Measurements from ENCODE around the gene CHCHD6. TPM values are rescaled to one million over a fixed set of nuclear protein-coding genes. Genes with fewer than 3 reads are reported as not detected.

The CHCHD6 gene
- total RNA-seq, 2 experiments from 2014 or later = 8.7 to 9.3 TPM

DNA sequence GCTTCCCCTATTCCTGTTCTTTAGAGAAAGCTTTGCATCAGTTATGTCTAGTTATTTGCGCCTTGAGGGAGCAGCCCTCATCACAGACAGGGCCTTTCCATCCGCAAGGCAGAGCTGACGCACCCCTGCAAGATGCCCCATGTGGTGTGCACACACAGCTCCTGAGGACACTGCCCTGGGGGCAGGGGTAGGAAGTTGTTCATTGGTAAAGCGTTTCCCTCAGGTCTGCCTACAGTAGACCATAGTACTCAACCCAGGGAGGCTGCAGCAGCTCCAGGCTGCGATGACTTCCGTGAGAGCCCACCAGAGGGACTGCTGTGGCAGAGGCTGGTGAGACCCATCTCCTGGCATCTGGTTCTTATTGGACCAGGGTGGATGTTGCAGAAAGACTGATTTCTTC is 223.8 kb downstream of the CHCHD6 start:
- CTCF ChIA-PET = no interaction called here
- H3K4me3 Mint-ChIP-seq = no peak overlapping the region

DNA sequence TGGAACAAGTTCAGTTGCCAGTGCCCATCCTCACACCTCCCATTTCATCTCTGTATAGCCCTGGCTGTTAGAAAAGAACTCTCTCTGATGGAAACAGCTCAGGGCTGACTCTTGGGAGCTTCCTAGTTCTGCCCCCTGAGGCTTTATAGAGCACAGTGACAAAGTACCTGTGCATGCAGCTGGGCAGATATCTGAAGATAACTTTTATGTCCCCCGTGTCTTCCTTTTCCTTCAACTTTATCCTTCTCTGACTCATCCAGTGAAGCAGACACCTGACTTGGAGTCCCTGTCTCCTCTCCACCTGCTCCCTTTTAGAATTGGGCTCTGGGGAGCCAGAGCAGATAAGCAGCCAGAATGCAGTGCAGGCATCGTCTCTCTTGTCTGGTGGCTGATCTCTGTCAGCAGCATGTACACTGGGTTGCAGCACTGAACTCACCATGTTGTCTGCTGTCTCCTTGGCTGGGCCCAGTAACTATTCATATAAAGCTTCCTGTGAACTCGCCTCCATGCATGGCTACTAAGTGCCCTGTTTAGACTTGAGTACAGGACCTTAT is 225.0 kb downstream of the CHCHD6 start:
- no peak for DNase-seq
- Mint-ChIP-seq H3K4me1 (ENCODE audit: low read depth) (no peaks in the 10 kb centered on the region), H3K4me3 (no peak overlapping the region), H3K9me3 (no peaks in the 10 kb centered on the region), H3K36me3 (ENCODE audit: low read depth) (no peaks in the 10 kb centered on the region), H3K27ac (no peak overlapping the region), H3K27me3 (no peaks in the 10 kb centered on the region)
- H3K9me3 ChIP-seq (ENCODE audit: control insufficient read depth in 1 of 2, insufficient read depth in 1 of 2, low read length in 2 of 2) = peaks cover 0 to 4% of the 10 kb centered on the region in 2 experiments
- POLR2A ChIA-PET = no interaction called here
- CTCF ChIA-PET = no interaction called here
- no peak for ATAC-seq (ENCODE audit: poor library complexity)
- no peaks in the 10 kb centered on the region for H3K36me3 ChIP-seq (ENCODE audit: insufficient read depth, low read length)
- TF ChIP-seq, protein P1, sequence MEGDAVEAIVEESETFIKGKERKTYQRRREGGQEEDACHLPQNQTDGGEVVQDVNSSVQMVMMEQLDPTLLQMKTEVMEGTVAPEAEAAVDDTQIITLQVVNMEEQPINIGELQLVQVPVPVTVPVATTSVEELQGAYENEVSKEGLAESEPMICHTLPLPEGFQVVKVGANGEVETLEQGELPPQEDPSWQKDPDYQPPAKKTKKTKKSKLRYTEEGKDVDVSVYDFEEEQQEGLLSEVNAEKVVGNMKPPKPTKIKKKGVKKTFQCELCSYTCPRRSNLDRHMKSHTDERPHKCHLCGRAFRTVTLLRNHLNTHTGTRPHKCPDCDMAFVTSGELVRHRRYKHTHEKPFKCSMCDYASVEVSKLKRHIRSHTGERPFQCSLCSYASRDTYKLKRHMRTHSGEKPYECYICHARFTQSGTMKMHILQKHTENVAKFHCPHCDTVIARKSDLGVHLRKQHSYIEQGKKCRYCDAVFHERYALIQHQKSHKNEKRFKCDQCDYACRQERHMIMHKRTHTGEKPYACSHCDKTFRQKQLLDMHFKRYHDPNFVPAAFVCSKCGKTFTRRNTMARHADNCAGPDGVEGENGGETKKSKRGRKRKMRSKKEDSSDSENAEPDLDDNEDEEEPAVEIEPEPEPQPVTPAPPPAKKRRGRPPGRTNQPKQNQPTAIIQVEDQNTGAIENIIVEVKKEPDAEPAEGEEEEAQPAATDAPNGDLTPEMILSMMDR (IDR thresholded peaks at IDR 0.05) = no peak
- H3K4me1 ChIP-seq (ENCODE audit: insufficient read depth, low read length) = no peaks in the 10 kb centered on the region
- H3K27me3 ChIP-seq (ENCODE audit: control insufficient read depth in 1 of 2, insufficient read depth in 2 of 2, low read length in 2 of 2) = no peaks in the 10 kb centered on the region
- intact Hi-C loops (cut with DNase I, micrococcal nuclease) = no loop called here
- no peak overlapping the region for H3K27ac ChIP-seq (ENCODE audit: low read depth in 1 of 2, low read length in 2 of 2)
- no peak overlapping the region for H3K4me3 ChIP-seq (ENCODE audit: low read length)

More for the DNA sequence above, 223.8 kb downstream of the CHCHD6 start:
- H3K4me3 ChIP-seq (ENCODE audit: low read length) = no peak overlapping the region
- intact Hi-C loops (cut with DNase I, micrococcal nuclease) = no loop called here
- H3K4me1 ChIP-seq (ENCODE audit: insufficient read depth, low read length) = no peaks in the 10 kb centered on the region
- Mint-ChIP-seq H3K9me3 (no peaks in the 10 kb centered on the region), H3K36me3 (ENCODE audit: low read depth) (no peaks in the 10 kb centered on the region), H3K4me1 (ENCODE audit: low read depth) (no peaks in the 10 kb centered on the region), H3K27me3 (no peaks in the 10 kb centered on the region), H3K27ac (no peak overlapping the region)
- H3K27me3 ChIP-seq (ENCODE audit: control insufficient read depth in 1 of 2, insufficient read depth in 2 of 2, low read length in 2 of 2) = no peaks in the 10 kb centered on the region
- no peak for ATAC-seq (ENCODE audit: poor library complexity)
- H3K36me3 ChIP-seq (ENCODE audit: insufficient read depth, low read length) = no peaks in the 10 kb centered on the region
- H3K27ac ChIP-seq (ENCODE audit: low read depth in 1 of 2, low read length in 2 of 2) = no peak overlapping the region
- DNase-seq = no peak
- H3K9me3 ChIP-seq (ENCODE audit: control insufficient read depth in 1 of 2, insufficient read depth in 1 of 2, low read length in 2 of 2) = peaks cover 0 to 4% of the 10 kb centered on the region in 2 experiments
- POLR2A ChIA-PET = no interaction called here
- TF ChIP-seq, protein P1 (IDR thresholded peaks at IDR 0.05) = no peak

DNA sequence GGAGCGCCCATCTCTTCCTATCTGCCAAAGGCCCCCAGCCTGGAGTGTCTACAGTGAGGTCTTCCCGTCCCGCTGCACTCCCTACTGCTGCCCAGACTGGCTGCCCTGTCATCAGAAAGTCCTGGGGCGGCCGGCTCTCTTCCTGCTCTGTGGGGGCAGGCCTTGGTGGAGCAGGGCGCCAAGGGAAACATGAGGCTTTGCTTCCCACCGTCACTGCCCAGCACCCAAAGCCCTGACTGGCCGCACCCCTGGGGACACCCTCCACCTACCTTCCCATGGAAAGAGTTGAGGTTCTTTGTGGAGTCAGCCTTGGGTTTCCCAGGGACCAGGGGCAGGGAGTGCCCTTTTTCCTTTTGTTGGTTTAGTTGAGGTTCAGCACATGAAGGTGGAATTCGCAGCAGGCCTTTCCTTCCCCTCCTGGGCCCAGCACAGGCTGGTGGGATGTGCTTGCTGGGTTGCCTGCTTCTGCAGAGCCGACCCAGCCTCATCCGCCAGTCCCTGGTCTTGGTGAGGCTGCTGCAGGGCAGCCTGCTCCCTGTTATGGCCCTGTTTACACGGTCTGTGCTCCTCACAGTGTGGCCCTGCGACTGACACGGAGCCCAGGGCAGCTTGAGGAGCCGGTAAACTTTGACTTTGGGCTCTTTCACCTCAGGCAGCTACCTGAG is 227.0 kb downstream of the CHCHD6 start:
- H3K27ac Mint-ChIP-seq = no peak overlapping the region
- no peak for DNase-seq
- Histone ChIP-seq H3K4me1 (ENCODE audit: insufficient read depth, low read length) (no peaks in the 10 kb centered on the region), H3K9me3 (ENCODE audit: control insufficient read depth in 1 of 2, insufficient read depth in 1 of 2, low read length in 2 of 2) (peaks cover 0 to 4% of the 10 kb centered on the region in 2 experiments), H3K4me3 (ENCODE audit: low read length) (no peak overlapping the region), H3K36me3 (ENCODE audit: insufficient read depth, low read length) (no peaks in the 10 kb centered on the region), H3K27ac (ENCODE audit: low read depth in 1 of 2, low read length in 2 of 2) (no peak overlapping the region), H3K27me3 (ENCODE audit: control insufficient read depth in 1 of 2, insufficient read depth in 2 of 2, low read length in 2 of 2) (no peaks in the 10 kb centered on the region)
- ChIA-PET CTCF (no interaction called here), POLR2A (no interaction called here)
- no peaks in the 10 kb centered on the region for H3K36me3 Mint-ChIP-seq (ENCODE audit: low read depth)
- no peaks in the 10 kb centered on the region for H3K27me3 Mint-ChIP-seq
- H3K9me3 Mint-ChIP-seq = no peaks in the 10 kb centered on the region
- no peaks in the 10 kb centered on the region for H3K4me1 Mint-ChIP-seq (ENCODE audit: low read depth)
- H3K4me3 Mint-ChIP-seq = no peak overlapping the region
- TF ChIP-seq, protein P1 (IDR thresholded peaks at IDR 0.05) = no peak
- intact Hi-C loops (cut with DNase I, micrococcal nuclease) = no loop called here
- no peak for ATAC-seq (ENCODE audit: poor library complexity)
